Heart left ventricle (tissue), 16 donors: ENCODE results near the gene TSPAN15. TPM values are rescaled to one million over a fixed set of nuclear protein-coding genes. Genes with fewer than 3 reads are reported as not detected.

Source experiments
- ATAC-seq, 4 donors: fragments of 200-7000 bp; cut with Tn5 transposase; one replicate each; pipeline ENCODE4 v1.9.1; 2020 to 2022; ENCODE audit warnings: moderate library complexity in 4 of 4, mild to moderate bottlenecking in 3 of 4, moderate number of reproducible peaks in 1 of 4
- DNase-seq, 5 donors: peaks; one replicate each; pipeline ENCODE4 v3.0.0-alpha.2; 2020
- H3K27ac ChIP-seq, 12 donors: fragments of 200-600 bp; sonication (generic) in 4 of 12; one replicate each; pipeline versions ENCODE4 v1.5.0 to v1.8.0; 2016 to 2022; ENCODE audit warnings: mild to moderate bottlenecking in 2 of 12
- H3K27me3 ChIP-seq, 9 donors: fragments of 200-600 bp; sonication (generic) in 2 of 9; one replicate each; pipeline versions ENCODE4 v1.5.1 to v1.8.0; 2016 to 2022; ENCODE audit warnings: mild to moderate bottlenecking in 3 of 9
- H3K36me3 ChIP-seq, 9 donors: fragments of 200-600 bp; sonication (generic) in 2 of 9; one replicate each; pipeline versions ENCODE4 v1.5.0 to v1.8.0; 2018 to 2022; ENCODE audit warnings: mild to moderate bottlenecking in 2 of 9
- H3K4me1 ChIP-seq, 12 donors: fragments of 200-600 bp; sonication (generic) in 4 of 12; one replicate each; pipeline versions ENCODE4 v1.5.0 to v1.8.0; 2016 to 2022; ENCODE audit warnings: mild to moderate bottlenecking in 3 of 12
- H3K4me3 ChIP-seq, 12 donors: fragments of 200-600 bp; sonication (generic) in 4 of 12; one replicate each; pipeline versions ENCODE4 v1.5.0 to v1.8.0; 2017 to 2022; ENCODE audit warnings: mild to moderate bottlenecking in 9 of 12, moderate library complexity in 4 of 12
- H3K9me3 ChIP-seq, 12 donors: fragments of 200-600 bp; sonication (generic) in 4 of 12; one replicate each; pipeline versions ENCODE4 v1.5.0 to v1.8.0; 2016 to 2022; ENCODE audit warnings: mild to moderate bottlenecking in 1 of 12
- CTCF ChIP-seq, 12 donors: fragments of 200-600 bp; sonication (generic) in 4 of 12; IDR thresholded peaks; one replicate each; pipeline versions ENCODE4 v1.5.0 to v1.8.0; 2018 to 2022; ENCODE audit warnings: antibody characterized with exemption in 12 of 12, mild to moderate bottlenecking in 5 of 12
- POLR2A ChIP-seq, 2 donors: fragments of 450-650 bp; IDR thresholded peaks; one replicate each; pipeline ENCODE4 v1.6.1; 2017; ENCODE audit warnings: antibody characterized with exemption in 2 of 2, mild to moderate bottlenecking in 2 of 2, moderate library complexity in 2 of 2
- WGBS, 4 donors: extraction: QIAGEN DNeasy Blood & Tissue Kit in 2 of 4; methylation state at CpG; one replicate each; pipeline versions ENCODE4 v1.1.5 to v1.1.7; 2013 to 2018; 5-methylcytosine and 5-hydroxymethylcytosine counted together
- intact Hi-C, 10 donors: fragments of 100-400 bp; cut with DNase I; formaldehyde crosslinking; loops; one replicate each; pipeline versions ENCODE4 v1.11.1 to v1.14.2; 2022
- polyA plus RNA-seq, 2 donors: library from polyadenylated mRNA; stranded (reverse); fragments of 200-250 nt; gene quantifications; one replicate each; pipeline ENCODE4 v1.2.3, GENCODE V29; 2013
- total RNA-seq, 9 donors: library from RNA; depleted of rRNA in 2 of 9; stranded (reverse); fragments of >200 nt in 2 of 9; fragmentation: NEBNext Ultra II Directional in 3 of 9; extraction: Animal tissue kit (Norgen Biotek cat#: 25700) in 3 of 9; gene quantifications; one replicate each; pipeline versions ENCODE4 v1.1.0 to v1.2.4, GENCODE V29; 2016 to 2023
- donor health status: ischemic (EF 13 %, LVEDD 7.1; RV severe dilation, severe dysfunction).
- donor health status: healthy with polysubstance abuse.
- donor health status: DM: no; HTN: yes; CAD: no.
- donor health status: DM: no; HTN: no; CAD: no.
- donor health status: ischemic (EF 25% LVEDD 6.9; RV normal size, moderate dysfunction).
- donor health status: ischemic (EF 25% LVEDD 5.7; RV mildly dilated, moderate dysfunction).
- donor health status: healthy.
- donor health status: DM: yes; HTN: yes; CAD: no.
- donor health status: ischemic (EF 35%, LVEDD 5.7; RV mildly dilated, moderate dysfunction).
- donor health status: nonischemic (EF 11% LVEDD 7.7; RV severe dilation, severe dysfunction).
- donor health status: DM: yes; HTN: yes; CAD: no.
- donor health status: PGD.
- donor health status: ischemic (EF 29% LVEDD 5.4; RV normal size, mild dysfunction).
- donor health status: nonischemic (EF 23%, LVEDD 6.1; RV moderate dilation, normal function).

Gene TSPAN15
- total and polyA plus RNA-seq, 11 donors: 4.5 to 20.2 (median 11.1) TPM

GRCh38 chr10:69451784-69452251 lies 553 bp downstream of the TSPAN15 start:
- intact Hi-C loops: no loop called here
- no peak for TF ChIP-seq CTCF (IDR thresholded peaks at IDR 0.05)
- no peak for TF ChIP-seq POLR2A (IDR thresholded peaks at IDR 0.05)
- DNase-seq (no peak), ATAC-seq (peak in 3 of 4 donors; percentile 5 to 36 (median 13))
- Histone ChIP-seq H3K36me3 (peaks cover 0 to 3% (median 0%) of the 10 kb centered on the region in 9 donors), H3K9me3 (no peaks in the 10 kb centered on the region), H3K27me3 (no peaks in the 10 kb centered on the region), H3K4me3 (peak overlapping the region; percentile 62 to 96 (median 86)), H3K27ac (peak overlapping the region in 10 of 12 donors; percentile 64 to 91 (median 75)), H3K4me1 (peaks cover 0 to 42% (median 20%) of the 10 kb centered on the region in 12 donors)
- 7 to 13% (median 11%) methylated on average over 27 to 38 of the region's 38 CpGs for WGBS, 4 donors

- H3K27me3 ChIP-seq: no peaks in the 10 kb centered on the region
- peak overlapping the region in 6 of 12 donors; percentile 15 to 91 (median 34) for H3K27ac ChIP-seq
- H3K9me3 ChIP-seq: no peaks in the 10 kb centered on the region
- H3K36me3 ChIP-seq: peaks cover 0 to 3% (median 0%) of the 10 kb centered on the region in 9 donors
- H3K4me1 ChIP-seq: peaks cover 0 to 44% (median 23%) of the 10 kb centered on the region in 12 donors
- ATAC-seq (no peak), DNase-seq (no peak)
- intact Hi-C loops: no loop called here
- peak overlapping the region in 8 of 12 donors; percentile 69 to 96 (median 88) for H3K4me3 ChIP-seq
- WGBS, 4 donors: 75 to 84% (median 77%) methylated on average over 5 to 6 of the region's 6 CpGs
- no peak for TF ChIP-seq POLR2A (IDR thresholded peaks at IDR 0.05)
- TF ChIP-seq CTCF (IDR thresholded peaks at IDR 0.05): no peak
These were observed 1.6 kb downstream of the TSPAN15 start for GRCh38 chr10:69452676-69453415.

GRCh38 chr10:69453795-69454194 lies 2.5 kb downstream of the TSPAN15 start:
- Histone ChIP-seq H3K9me3 (no peaks in the 10 kb centered on the region), H3K4me1 (peaks cover 0 to 53% (median 28%) of the 10 kb centered on the region in 12 donors), H3K36me3 (peaks cover 0 to 3% (median 0%) of the 10 kb centered on the region in 9 donors), H3K27me3 (no peaks in the 10 kb centered on the region), H3K27ac (peak overlapping the region in 2 of 12 donors; percentile 15 to 91), H3K4me3 (no peak overlapping the region)
- no peak for ATAC-seq
- intact Hi-C loops: no loop called here
- TF ChIP-seq CTCF (IDR thresholded peaks at IDR 0.05) (no peak), POLR2A (IDR thresholded peaks at IDR 0.05) (no peak)
- DNase-seq: no peak

GRCh38 chr10:69455006-69455763 lies 3.9 kb downstream of the TSPAN15 start:
- peaks cover under 1 to 48% (median 29%) of the 10 kb centered on the region in 12 donors for H3K4me1 ChIP-seq
- DNase-seq: no peak
- H3K27ac ChIP-seq: peak overlapping the region in 5 of 12 donors; percentile 34 to 91 (median 45)
- no peaks in the 10 kb centered on the region for H3K9me3 ChIP-seq
- WGBS, 4 donors: 60 to 70% (median 69%) methylated on average over 10 of the region's 10 CpGs
- peaks cover 0 to 3% (median 0%) of the 10 kb centered on the region in 9 donors for H3K36me3 ChIP-seq
- no peak overlapping the region for H3K4me3 ChIP-seq
- intact Hi-C loops: no loop called here
- TF ChIP-seq POLR2A (IDR thresholded peaks at IDR 0.05): no peak
- no peak for TF ChIP-seq CTCF (IDR thresholded peaks at IDR 0.05)
- H3K27me3 ChIP-seq: no peaks in the 10 kb centered on the region
- no peak for ATAC-seq
